Epithelial cell of proximal tubule (primary cell): ENCODE measurements around the gene KCNMA1. TPM values are rescaled to one million over a fixed set of nuclear protein-coding genes. Genes with fewer than 3 reads are reported as not detected.

Experiments used
- DNase-seq: peaks from one replicate; pipeline ENCODE4 v3.0.0-alpha.2; 2011; ENCODE audit warnings: low read depth
- H3K4me3 ChIP-seq: 2 replicates; pipeline ENCODE4 v1.5.1; 2011; ENCODE audit warnings: low read depth, mild to moderate bottlenecking, low read length
- CTCF ChIP-seq: conservative IDR thresholded peaks from 2 replicates; pipeline ENCODE4 v1.5.1; 2012; ENCODE audit warnings: low read depth, mild to moderate bottlenecking, low read length
- total RNA-seq: library from RNA; depleted of rRNA; stranded (reverse); fragments of >200 nt; gene quantifications from 2 replicates; pipeline ENCODE4 v1.2.3, GENCODE V29; 2015

The KCNMA1 gene
- total RNA-seq, 1 donor from 2014 or later, result 12.5 TPM

DNA sequence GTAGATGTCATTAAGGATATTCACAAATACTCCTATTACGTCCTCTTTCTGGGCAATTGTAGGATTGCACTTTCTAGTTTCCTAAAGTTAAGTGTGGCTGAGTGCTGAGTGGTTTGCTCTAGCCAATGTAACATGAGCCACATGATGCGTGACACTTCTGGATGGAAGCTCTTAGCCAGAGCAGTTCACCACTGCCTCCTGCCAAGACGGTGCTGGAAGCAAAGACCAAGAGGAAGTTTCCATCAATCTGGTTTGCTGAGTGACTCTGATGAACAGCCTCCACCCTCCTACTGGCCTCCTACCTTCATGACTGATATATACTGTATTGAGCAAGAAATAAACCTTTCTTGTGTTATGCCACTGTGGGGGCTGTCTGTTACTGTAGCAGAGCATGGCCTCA is 318.1 kb downstream of the KCNMA1 start:
- TF ChIP-seq CTCF, result no peak
- no peak overlapping the region for H3K4me3 ChIP-seq
- no peak for DNase-seq

DNA sequence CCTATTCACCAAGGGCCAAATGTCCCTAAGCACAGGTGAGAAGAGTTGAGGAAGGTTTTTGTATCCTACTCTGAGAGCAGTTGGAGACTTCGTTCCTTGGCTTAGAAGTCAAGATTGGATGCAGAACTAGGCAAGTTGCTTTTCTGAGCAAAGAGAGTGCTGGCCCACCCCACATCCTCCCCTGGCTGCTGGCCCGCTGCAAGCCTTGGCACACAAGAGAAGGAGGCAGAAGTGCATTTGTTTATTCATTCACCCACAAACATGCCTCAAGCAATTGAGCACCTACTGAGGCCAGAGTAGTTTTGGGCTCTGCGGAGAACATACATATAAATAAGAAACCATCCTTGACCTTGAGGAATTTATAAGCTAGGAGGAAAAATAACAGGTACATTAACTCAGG is 318.9 kb downstream of the KCNMA1 start:
- DNase-seq, result no peak
- H3K4me3 ChIP-seq, result no peak overlapping the region
- TF ChIP-seq CTCF, result no peak

GRCh38 chr10:77317221-77317620 is 320.4 kb downstream of the KCNMA1 start:
- DNase-seq, result no peak
- TF ChIP-seq CTCF, result no peak
- no peak overlapping the region for H3K4me3 ChIP-seq

- DNase-seq, result no peak
- TF ChIP-seq CTCF, result no peak
- no peak overlapping the region for H3K4me3 ChIP-seq
Observed at GRCh38 chr10:77315496-77316129, 322.0 kb downstream of the KCNMA1 start.

- DNase-seq, result no peak
- H3K4me3 ChIP-seq, result no peak overlapping the region
- no peak for TF ChIP-seq CTCF
Observed at GRCh38 chr10:77313066-77313750, 324.4 kb downstream of the KCNMA1 start.

- no peak overlapping the region for H3K4me3 ChIP-seq
- no peak for DNase-seq
- no peak for TF ChIP-seq CTCF
Observed at GRCh38 chr10:77311186-77311585, 326.4 kb downstream of the KCNMA1 start.
